Activated T-helper 1 cell treated with anti-CD3 and anti-CD28 coated beads, Interleukin-12 subunit alpha, Interleukin-12 subunit beta, Interleukin-2, Interleukin-4 antibody, amounts not matched to agents 30 ng/mL and 10 ng/mL and 1 ng/mL, durations not matched to agents 14 hours and 24 hours and 36 hours (primary cell): Measurements from ENCODE around the gene TBKBP1. TPM values are rescaled to one million over a fixed set of nuclear protein-coding genes. Genes with fewer than 3 reads are reported as not detected.
A peak's percentile ranks its signal among the peaks of the same experiment; 100 is the strongest.
"Not testable (repeated sequence)": the region's sequence is repeated elsewhere in the genome, so short reads cannot be mapped to it uniquely, and the experiment has no call there.

Experiments used
- DNase-seq: peaks from one replicate; pipeline ENCODE4 v3.0.0; 2021; ENCODE audit warnings: low spot score
- H3K27ac Mint-ChIP-seq: one replicate; pipeline ENCODE4 v1.8.0; 2021; ENCODE audit warnings: mild to moderate bottlenecking, mixed read lengths
- H3K27me3 Mint-ChIP-seq: one replicate; pipeline ENCODE4 v1.8.0; 2022; ENCODE audit warnings: mild to moderate bottlenecking, moderate library complexity, mixed read lengths; ENCODE audit not compliant: insufficient read depth
- H3K36me3 Mint-ChIP-seq: one replicate; pipeline ENCODE4 v1.8.0; 2021; ENCODE audit warnings: low read depth, mixed read lengths
- H3K4me1 Mint-ChIP-seq: one replicate; pipeline ENCODE4 v1.8.0; 2021; ENCODE audit warnings: low read depth, mixed read lengths
- H3K4me3 Mint-ChIP-seq: one replicate; pipeline ENCODE4 v1.8.0; 2021; ENCODE audit warnings: mild to moderate bottlenecking, moderate library complexity, mixed read lengths
- H3K9me3 Mint-ChIP-seq: one replicate; pipeline ENCODE4 v1.8.0; 2021; ENCODE audit warnings: mixed read lengths
- intact Hi-C: fragments of 100-400 bp; cut with micrococcal nuclease; formaldehyde crosslinking; loops from one replicate; pipeline ENCODE4 v1.15.1; 2024
- total RNA-seq: library from RNA; stranded (reverse); gene quantifications from 2 replicates; pipeline ENCODE4 v1.2.3, GENCODE V29; 2022

TBKBP1 gene
- total RNA-seq, 1 donor from 2014 or later = 12.4 TPM

GRCh38 chr17:47736501-47737495 is 42.8 kb downstream of the TBKBP1 start:
- H3K4me1 Mint-ChIP-seq = peaks cover 70% of the 10 kb centered on the region
- H3K36me3 Mint-ChIP-seq = peaks cover 47% of the 10 kb centered on the region
- peak overlapping the region; percentile 96 for H3K27ac Mint-ChIP-seq
- no peaks in the 10 kb centered on the region for H3K27me3 Mint-ChIP-seq
- no peak for DNase-seq
- intact Hi-C loops = loop anchor here (10.0 kb wide), 1 partner anchor 412 kb away; the partner anchor contains the start of gene EFCAB13
- H3K9me3 Mint-ChIP-seq = no peaks in the 10 kb centered on the region
- H3K4me3 Mint-ChIP-seq = peak overlapping the region; percentile 100

GRCh38 chr17:47738178-47738577 is 44.2 kb downstream of the TBKBP1 start:
- intact Hi-C loops = loop anchor here (10.0 kb wide), 1 partner anchor 413 kb away; the partner anchor contains the start of gene EFCAB13
- Mint-ChIP-seq H3K27me3 (no peaks in the 10 kb centered on the region), H3K9me3 (no peaks in the 10 kb centered on the region), H3K4me3 (no peak overlapping the region), H3K27ac (no peak overlapping the region), H3K4me1 (peaks cover 61% of the 10 kb centered on the region), H3K36me3 (peaks cover 52% of the 10 kb centered on the region)
- no peak for DNase-seq

- DNase-seq = no peak
Measured at GRCh38 chr17:47739150-47739549, 45.2 kb downstream of the TBKBP1 start.

GRCh38 chr17:47739945-47740344 is 46.0 kb downstream of the TBKBP1 start:
- intact Hi-C loops = loop anchor here (5.0 to 10.0 kb wide), 2 partner anchors 52 to 415 kb away; partner anchors contain the start of gene EFCAB13
- H3K36me3 Mint-ChIP-seq = peaks cover 46% of the 10 kb centered on the region
- DNase-seq, H3K9me3 Mint-ChIP-seq, H3K27me3 Mint-ChIP-seq, H3K4me3 Mint-ChIP-seq, H3K27ac Mint-ChIP-seq: not testable (repeated sequence)
- H3K4me1 Mint-ChIP-seq = peaks cover 51% of the 10 kb centered on the region

More at GRCh38 chr17:47739150-47739549, 45.2 kb downstream of the TBKBP1 start:
- H3K27ac Mint-ChIP-seq = peak overlapping the region; percentile 17
- intact Hi-C loops = loop anchor here (10.0 kb wide), 1 partner anchor 414 kb away; the partner anchor contains the start of gene EFCAB13
- H3K4me1 Mint-ChIP-seq = peaks cover 58% of the 10 kb centered on the region
- no peaks in the 10 kb centered on the region for H3K9me3 Mint-ChIP-seq
- H3K27me3 Mint-ChIP-seq = no peaks in the 10 kb centered on the region
- peaks cover 50% of the 10 kb centered on the region for H3K36me3 Mint-ChIP-seq
- no peak overlapping the region for H3K4me3 Mint-ChIP-seq

GRCh38 chr17:47741109-47741792 is 47.3 kb downstream of the TBKBP1 start:
- H3K4me3 Mint-ChIP-seq = peak overlapping the region; percentile 38
- peaks cover 51% of the 10 kb centered on the region for H3K36me3 Mint-ChIP-seq
- intact Hi-C loops = loop anchor here (5.0 kb wide), 1 partner anchor 51 kb away; no protein-coding TSS in a partner anchor
- peaks cover 37% of the 10 kb centered on the region for H3K4me1 Mint-ChIP-seq
- DNase-seq = no peak
- no peaks in the 10 kb centered on the region for H3K9me3 Mint-ChIP-seq
- H3K27ac Mint-ChIP-seq = peak overlapping the region; percentile 81
- H3K27me3 Mint-ChIP-seq = no peaks in the 10 kb centered on the region

GRCh38 chr17:47741793-47742145 is 47.8 kb downstream of the TBKBP1 start:
- Mint-ChIP-seq H3K27ac (peak overlapping the region; percentile 81), H3K4me3 (peak overlapping the region; percentile 38), H3K27me3 (no peaks in the 10 kb centered on the region), H3K9me3 (no peaks in the 10 kb centered on the region), H3K36me3 (peaks cover 48% of the 10 kb centered on the region), H3K4me1 (peaks cover 32% of the 10 kb centered on the region)
- DNase-seq = no peak
- intact Hi-C loops = loop anchor here (1.0 to 5.0 kb wide), 2 partner anchors 42 to 51 kb away; no protein-coding TSS in a partner anchor

- H3K4me3 Mint-ChIP-seq = no peak overlapping the region
- no peaks in the 10 kb centered on the region for H3K9me3 Mint-ChIP-seq
- H3K27ac Mint-ChIP-seq = peak overlapping the region; percentile 43
- peaks cover 24% of the 10 kb centered on the region for H3K4me1 Mint-ChIP-seq
- no peaks in the 10 kb centered on the region for H3K27me3 Mint-ChIP-seq
- DNase-seq = no peak
- H3K36me3 Mint-ChIP-seq = peaks cover 47% of the 10 kb centered on the region
- intact Hi-C loops = loop anchor here (1.0 to 5.0 kb wide), 2 partner anchors 43 to 50 kb away; no protein-coding TSS in a partner anchor
Measured at GRCh38 chr17:47742319-47743181, 48.6 kb downstream of the TBKBP1 start.

GRCh38 chr17:47744168-47745036 is 50.4 kb downstream of the TBKBP1 start:
- Mint-ChIP-seq H3K4me3 (no peak overlapping the region), H3K4me1 (peaks cover 17% of the 10 kb centered on the region), H3K36me3 (peaks cover 40% of the 10 kb centered on the region), H3K27me3 (no peaks in the 10 kb centered on the region), H3K27ac (no peak overlapping the region), H3K9me3 (no peaks in the 10 kb centered on the region)
- no peak for DNase-seq
- intact Hi-C loops = loop anchor here (5.0 kb wide), 1 partner anchor 48 kb away; no protein-coding TSS in a partner anchor

GRCh38 chr17:47745037-47745380 is 51.0 kb downstream of the TBKBP1 start:
- Mint-ChIP-seq H3K4me3 (no peak overlapping the region), H3K36me3 (peaks cover 40% of the 10 kb centered on the region), H3K27me3 (no peaks in the 10 kb centered on the region), H3K4me1 (peaks cover 17% of the 10 kb centered on the region), H3K27ac (no peak overlapping the region), H3K9me3 (no peaks in the 10 kb centered on the region)
- intact Hi-C loops = no loop called here
- DNase-seq = no peak

GRCh38 chr17:47751471-47751870 is 57.5 kb downstream of the TBKBP1 start:
- DNase-seq = no peak
- peaks cover 10% of the 10 kb centered on the region for H3K36me3 Mint-ChIP-seq
- no peak overlapping the region for H3K27ac Mint-ChIP-seq
- H3K27me3 Mint-ChIP-seq = peaks cover 3% of the 10 kb centered on the region
- intact Hi-C loops = no loop called here
- H3K4me3 Mint-ChIP-seq = no peak overlapping the region
- H3K9me3 Mint-ChIP-seq = peaks cover 4% of the 10 kb centered on the region
- no peaks in the 10 kb centered on the region for H3K4me1 Mint-ChIP-seq

- Mint-ChIP-seq H3K4me3 (no peak overlapping the region), H3K4me1 (no peaks in the 10 kb centered on the region), H3K27me3 (peaks cover 30% of the 10 kb centered on the region), H3K9me3 (peaks cover 24% of the 10 kb centered on the region), H3K27ac (no peak overlapping the region), H3K36me3 (no peaks in the 10 kb centered on the region)
- no peak for DNase-seq
- intact Hi-C loops = no loop called here
Measured at GRCh38 chr17:47757386-47757785, 63.4 kb downstream of the TBKBP1 start.
